ACHN (cell line): Measurements from ENCODE around the gene IL19.

ENCODE experiments used
- DNase-seq: peaks from one replicate; pipeline ENCODE4 v3.0.0-alpha.2; 2015
- in situ Hi-C: cut with HindIII; loops from 2 replicates; pipeline ENCODE4 v1.10.0; 2017; ENCODE audit warnings: low sequenced_read_pairs, low pct_ligation_motif_present, low pct_unique_long_range_greater_than_20kb

IL19 gene

GRCh38 chr1:206770531-206771337, at the start of gene IL19:
Gene IL19, plus strand, starts transcription at chr1:206770773. Its CDS starts 65,890 bp downstream, at chr1:206836663.
- in situ Hi-C loops, result no loop called here
- no peak for DNase-seq

- DNase-seq, result no peak
- in situ Hi-C loops, result no loop called here
Measured at GRCh38 chr1:206721454-206721853, 49.1 kb upstream of the IL19 start.

- in situ Hi-C loops, result no loop called here
- peak; percentile 55 for DNase-seq
Measured at GRCh38 chr1:206722751-206723461, 47.7 kb upstream of the IL19 start.

- in situ Hi-C loops, result no loop called here
- DNase-seq, result no peak
Measured at GRCh38 chr1:206723462-206723804, 47.1 kb upstream of the IL19 start.

- peak; percentile 98 for DNase-seq
- in situ Hi-C loops, result no loop called here
Measured at GRCh38 chr1:206723805-206724472, 46.6 kb upstream of the IL19 start.

- DNase-seq, result peak; percentile 74
- in situ Hi-C loops, result no loop called here
Measured at GRCh38 chr1:206725109-206725963, 45.2 kb upstream of the IL19 start.

- in situ Hi-C loops, result no loop called here
- no peak for DNase-seq
Measured at GRCh38 chr1:206727981-206728696, 42.4 kb upstream of the IL19 start.

GRCh38 chr1:206728697-206728987, 41.9 kb upstream of the IL19 start:
- in situ Hi-C loops, result no loop called here
- no peak for DNase-seq

- DNase-seq, result no peak
- in situ Hi-C loops, result no loop called here
Measured at GRCh38 chr1:206729050-206729449, 41.5 kb upstream of the IL19 start.

- no peak for DNase-seq
- in situ Hi-C loops, result no loop called here
Measured at GRCh38 chr1:206729507-206729906, 41.1 kb upstream of the IL19 start.

GRCh38 chr1:206732508-206732907, 38.1 kb upstream of the IL19 start:
- in situ Hi-C loops, result no loop called here
- no peak for DNase-seq

- in situ Hi-C loops, result no loop called here
- DNase-seq, result no peak
Measured at GRCh38 chr1:206732992-206733391, 37.6 kb upstream of the IL19 start.

- in situ Hi-C loops, result no loop called here
- peak; percentile 53 for DNase-seq
Measured at GRCh38 chr1:206734499-206735142, 36.0 kb upstream of the IL19 start.

GRCh38 chr1:206735553-206736031, 35.0 kb upstream of the IL19 start:
- DNase-seq, result no peak
- in situ Hi-C loops, result no loop called here

- no peak for DNase-seq
- in situ Hi-C loops, result no loop called here
Measured at GRCh38 chr1:206736878-206737728, 33.5 kb upstream of the IL19 start.

- in situ Hi-C loops, result no loop called here
- no peak for DNase-seq
Measured at GRCh38 chr1:206737729-206738201, 32.8 kb upstream of the IL19 start.
